Smooth muscle cell (in vitro differentiated cells): Measurements from ENCODE around the gene ATP11A. TPM values are rescaled to one million over a fixed set of nuclear protein-coding genes. Genes with fewer than 3 reads are reported as not detected.

ENCODE experiments used
- DNase-seq: peaks from one replicate; lab custom pipeline; 2025; ENCODE audit not compliant: unreplicated experiment; lab: John Stamatoyannopoulos, UW
- H2AFZ ChIP-seq: fragments of 200-600 bp; sonication (generic); 2 replicates; pipeline ENCODE4 v1.6.0; 2016; ENCODE audit warnings: antibody characterized with exemption, low read depth, mild to moderate bottlenecking
- H3F3A ChIP-seq: fragments of 200-600 bp; sonication (generic); 2 replicates; pipeline ENCODE4 v1.6.0; 2017; ENCODE audit warnings: antibody characterized with exemption, low read depth
- H3K27ac ChIP-seq: fragments of 200-600 bp; sonication (generic); 2 replicates; pipeline ENCODE4 v1.5.1; 2016; ENCODE audit warnings: low read depth, mild to moderate bottlenecking
- H3K27me3 ChIP-seq: fragments of 200-600 bp; sonication (generic); 2 replicates; pipeline ENCODE4 v1.6.1; 2016; ENCODE audit warnings: low read depth, mild to moderate bottlenecking
- H3K36me3 ChIP-seq: fragments of 200-600 bp; sonication (generic); 2 replicates; pipeline ENCODE4 v1.5.1; 2016; ENCODE audit warnings: low read depth
- H3K4me1 ChIP-seq: fragments of 200-600 bp; sonication (generic); 2 replicates; pipeline ENCODE4 v1.5.1; 2016; ENCODE audit warnings: low read depth
- H3K4me2 ChIP-seq: fragments of 200-600 bp; sonication (generic); 2 replicates; pipeline ENCODE4 v1.6.0; 2016; ENCODE audit warnings: mild to moderate bottlenecking
- H3K4me3 ChIP-seq: fragments of 200-600 bp; sonication (generic); 2 replicates; pipeline ENCODE4 v1.5.1; 2016; ENCODE audit warnings: mild to moderate bottlenecking
- H3K79me2 ChIP-seq: fragments of 200-600 bp; sonication (generic); 2 replicates; pipeline ENCODE4 v1.6.0; 2016; ENCODE audit warnings: low read depth, mild to moderate bottlenecking
- H3K9ac ChIP-seq: fragments of 200-600 bp; sonication (generic); 2 replicates; pipeline ENCODE4 v1.6.0; 2016; ENCODE audit warnings: low read depth
- H3K9me3 ChIP-seq: fragments of 200-600 bp; sonication (generic); replicated peaks from 2 replicates; pipeline ENCODE4 v1.5.1; 2016; ENCODE audit warnings: low read depth
- H4K20me1 ChIP-seq: fragments of 200-600 bp; sonication (generic); 2 replicates; pipeline ENCODE4 v1.6.0; 2016; ENCODE audit warnings: low read depth
- WGBS: methylation state at CpG from one replicate; pipeline ENCODE4 v1.1.7; 2016; ENCODE audit warnings: low lambda C conversion rate; 5-methylcytosine and 5-hydroxymethylcytosine counted together
- polyA plus RNA-seq: library from polyadenylated mRNA; unstranded; fragments of >200 nt; fragmentation: Nextera tagmentation; extraction: Ambion mirVana; gene quantifications from 2 replicates; pipeline ENCODE4 v1.2.1, GENCODE V29; 2016
- total RNA-seq: library from RNA; depleted of rRNA; stranded (reverse); fragments of >200 nt; gene quantifications from 2 replicates; pipeline ENCODE4 v1.2.3, GENCODE V29; 2014
- TF ChIP-seq, protein P1 (sequence below): fragments of 200-600 bp; sonication (generic); IDR thresholded peaks from 2 replicates; pipeline ENCODE4 v1.5.1; 2017; ENCODE audit warnings: borderline replicate concordance, mild to moderate bottlenecking, antibody characterized with exemption; ENCODE audit not compliant: insufficient read depth, poor library complexity, severe bottlenecking

Gene ATP11A
- total and polyA plus RNA-seq, 2 experiments from 2014 or later, result 6.5 to 7.5 TPM

DNA sequence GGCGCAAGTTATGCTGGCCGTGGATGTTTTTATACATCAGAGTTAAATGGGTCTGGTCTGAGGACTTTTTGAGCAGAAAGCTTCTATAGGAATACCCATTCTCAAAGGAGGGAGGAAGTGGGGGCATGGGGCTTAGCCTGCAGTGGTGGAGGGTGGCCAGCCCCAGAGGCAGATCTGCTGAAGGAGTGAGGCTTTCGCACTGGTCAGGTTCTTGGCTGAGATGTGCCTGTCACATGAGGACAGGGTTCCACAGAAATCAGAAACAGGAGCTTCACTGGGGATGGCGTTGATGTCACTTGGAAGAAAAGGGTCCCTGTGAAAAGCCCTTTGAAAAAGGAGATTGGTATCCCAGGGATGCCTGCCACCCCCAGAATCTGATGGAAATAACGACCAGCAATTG is 178.5 kb downstream of the ATP11A start:
- TF ChIP-seq, protein P1, sequence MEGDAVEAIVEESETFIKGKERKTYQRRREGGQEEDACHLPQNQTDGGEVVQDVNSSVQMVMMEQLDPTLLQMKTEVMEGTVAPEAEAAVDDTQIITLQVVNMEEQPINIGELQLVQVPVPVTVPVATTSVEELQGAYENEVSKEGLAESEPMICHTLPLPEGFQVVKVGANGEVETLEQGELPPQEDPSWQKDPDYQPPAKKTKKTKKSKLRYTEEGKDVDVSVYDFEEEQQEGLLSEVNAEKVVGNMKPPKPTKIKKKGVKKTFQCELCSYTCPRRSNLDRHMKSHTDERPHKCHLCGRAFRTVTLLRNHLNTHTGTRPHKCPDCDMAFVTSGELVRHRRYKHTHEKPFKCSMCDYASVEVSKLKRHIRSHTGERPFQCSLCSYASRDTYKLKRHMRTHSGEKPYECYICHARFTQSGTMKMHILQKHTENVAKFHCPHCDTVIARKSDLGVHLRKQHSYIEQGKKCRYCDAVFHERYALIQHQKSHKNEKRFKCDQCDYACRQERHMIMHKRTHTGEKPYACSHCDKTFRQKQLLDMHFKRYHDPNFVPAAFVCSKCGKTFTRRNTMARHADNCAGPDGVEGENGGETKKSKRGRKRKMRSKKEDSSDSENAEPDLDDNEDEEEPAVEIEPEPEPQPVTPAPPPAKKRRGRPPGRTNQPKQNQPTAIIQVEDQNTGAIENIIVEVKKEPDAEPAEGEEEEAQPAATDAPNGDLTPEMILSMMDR, result no peak
- Histone ChIP-seq H4K20me1 (no peaks in the 10 kb centered on the region), H3K27me3 (no peaks in the 10 kb centered on the region), H3K79me2 (no peaks in the 10 kb centered on the region), H2AFZ (no peak overlapping the region), H3F3A (no peaks in the 10 kb centered on the region), H3K4me3 (no peak overlapping the region), H3K4me1 (no peaks in the 10 kb centered on the region), H3K27ac (no peak overlapping the region), H3K36me3 (no peaks in the 10 kb centered on the region), H3K9ac (no peak overlapping the region), H3K9me3 (no peaks in the 10 kb centered on the region), H3K4me2 (no peak overlapping the region)
- no peak for DNase-seq
- WGBS, result 95% methylated on average over 5 of the region's 5 CpGs

DNA sequence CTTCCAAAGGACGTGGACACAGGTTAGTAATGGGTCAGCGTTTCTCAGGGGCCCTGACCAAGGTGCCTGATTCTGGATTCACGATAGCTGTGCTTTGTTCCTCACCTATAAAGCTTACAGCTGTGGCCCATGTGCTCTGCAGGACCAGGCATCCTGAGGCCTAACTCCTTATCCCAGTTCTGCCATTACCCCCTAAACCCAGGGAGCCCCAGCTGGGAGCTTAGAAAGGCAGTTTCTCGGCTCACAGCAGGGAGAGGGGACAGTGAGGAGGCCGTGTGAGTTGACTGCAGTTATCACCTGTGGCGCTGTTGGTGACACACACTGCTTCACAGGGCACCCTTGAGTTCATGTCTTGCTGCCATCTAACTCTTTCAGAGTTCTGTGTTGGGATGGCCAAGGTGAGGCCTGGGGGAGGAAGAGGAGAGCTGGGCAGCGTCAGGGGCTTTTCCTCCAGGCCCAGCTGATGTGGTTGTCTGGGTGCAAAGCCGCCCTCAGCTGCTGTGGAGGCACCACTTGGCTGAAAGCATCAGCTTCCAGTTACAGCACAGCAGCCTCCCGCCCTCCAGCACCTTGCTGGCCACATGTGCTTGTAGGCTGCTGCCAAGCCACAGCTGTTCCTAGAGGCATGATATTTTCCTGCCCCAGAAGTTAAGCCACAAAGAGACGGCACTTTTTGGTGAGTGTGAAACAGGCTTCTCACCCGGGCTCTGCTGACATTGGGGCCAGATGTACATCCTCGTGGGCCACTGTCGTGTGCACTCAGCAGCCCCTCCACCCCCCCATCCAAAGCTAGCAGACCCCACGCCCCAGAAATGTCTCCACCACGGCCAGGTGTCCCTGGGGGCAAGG is 179.6 kb downstream of the ATP11A start:
- no peaks in the 10 kb centered on the region for H3K36me3 ChIP-seq
- H3K27me3 ChIP-seq, result no peaks in the 10 kb centered on the region
- 94% methylated on average over 15 of the region's 15 CpGs for WGBS
- H3K4me2 ChIP-seq, result no peak overlapping the region
- H3K4me1 ChIP-seq, result peaks cover 3% of the 10 kb centered on the region
- no peak for DNase-seq
- TF ChIP-seq, protein P1, result no peak
- no peaks in the 10 kb centered on the region for H3K9me3 ChIP-seq
- H3F3A ChIP-seq, result no peaks in the 10 kb centered on the region
- no peak overlapping the region for H3K4me3 ChIP-seq
- H3K79me2 ChIP-seq, result no peaks in the 10 kb centered on the region
- no peak overlapping the region for H3K27ac ChIP-seq
- H4K20me1 ChIP-seq, result no peaks in the 10 kb centered on the region
- H3K9ac ChIP-seq, result no peak overlapping the region
- no peak overlapping the region for H2AFZ ChIP-seq

DNA sequence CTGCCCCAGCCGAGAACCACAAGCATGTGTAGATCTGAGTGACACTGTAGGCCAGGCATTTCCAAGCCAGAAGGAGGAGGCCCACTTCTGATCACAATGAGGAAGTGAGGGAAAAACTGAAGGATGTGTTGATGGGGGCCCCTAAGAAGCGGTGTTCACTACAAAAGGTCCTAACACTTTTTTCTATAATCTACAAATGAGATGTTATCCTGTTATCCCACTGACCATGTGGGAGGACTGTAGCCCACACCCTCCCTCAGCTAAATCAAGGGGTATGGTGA is 180.2 kb downstream of the ATP11A start:
- H3K9ac ChIP-seq, result no peak overlapping the region
- no peaks in the 10 kb centered on the region for H3F3A ChIP-seq
- H3K9me3 ChIP-seq, result no peaks in the 10 kb centered on the region
- WGBS, result 90% methylated on average over 2 of the region's 2 CpGs
- H4K20me1 ChIP-seq, result no peaks in the 10 kb centered on the region
- H2AFZ ChIP-seq, result no peak overlapping the region
- TF ChIP-seq, protein P1, result no peak
- no peak for DNase-seq
- no peak overlapping the region for H3K4me2 ChIP-seq
- H3K4me3 ChIP-seq, result no peak overlapping the region
- peaks cover 3% of the 10 kb centered on the region for H3K4me1 ChIP-seq
- no peaks in the 10 kb centered on the region for H3K36me3 ChIP-seq
- no peaks in the 10 kb centered on the region for H3K27me3 ChIP-seq
- no peaks in the 10 kb centered on the region for H3K79me2 ChIP-seq
- H3K27ac ChIP-seq, result no peak overlapping the region

DNA sequence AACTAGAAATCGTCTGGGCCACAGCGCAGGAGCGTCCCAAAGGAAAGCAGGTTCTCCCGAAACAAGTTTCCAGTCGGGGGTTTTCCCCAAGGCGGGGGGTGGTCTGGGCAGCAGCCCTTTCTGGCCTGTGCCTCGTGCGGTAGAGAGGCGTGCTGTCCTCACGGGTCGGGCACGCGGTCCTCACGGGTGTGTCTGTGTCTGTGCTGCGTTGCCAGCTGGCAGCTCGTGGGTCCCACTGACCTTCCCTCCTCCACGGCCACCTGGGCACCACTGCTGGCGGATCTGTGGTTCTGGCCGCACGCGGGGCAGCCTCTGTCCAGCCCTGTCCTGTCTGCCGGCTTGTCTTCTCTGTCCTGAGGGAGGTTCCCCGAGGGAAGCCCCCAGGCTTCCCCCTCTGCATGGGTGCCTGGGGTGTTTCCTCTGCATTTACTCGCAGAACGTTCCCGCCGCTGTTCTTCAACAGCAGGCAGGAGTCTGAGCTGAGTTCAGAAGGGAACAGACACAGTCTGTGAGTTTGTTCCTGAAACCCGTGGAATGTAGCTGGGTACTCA is 181.0 kb downstream of the ATP11A start:
- Histone ChIP-seq H3K27me3 (no peaks in the 10 kb centered on the region), H3K9me3 (no peaks in the 10 kb centered on the region), H3K79me2 (no peaks in the 10 kb centered on the region), H3F3A (no peaks in the 10 kb centered on the region), H3K27ac (no peak overlapping the region), H2AFZ (no peak overlapping the region), H3K4me3 (no peak overlapping the region), H3K4me2 (no peak overlapping the region), H3K4me1 (peaks cover 3% of the 10 kb centered on the region), H4K20me1 (no peaks in the 10 kb centered on the region), H3K36me3 (no peaks in the 10 kb centered on the region), H3K9ac (no peak overlapping the region)
- 90% methylated on average over 28 of the region's 28 CpGs for WGBS
- DNase-seq, result no peak
- TF ChIP-seq, protein P1, result no peak
